GM23338 (cell line): ENCODE results near the gene TENT5A. TPM values are rescaled to one million over a fixed set of nuclear protein-coding genes. Genes with fewer than 3 reads are reported as not detected.

Experiments used
- ATAC-seq: fragments of 200-7000 bp; cut with Tn5 transposase; 3 replicates; pipeline ENCODE4 v1.9.1; 2020
- DNase-seq: peaks from one replicate; pipeline ENCODE4 v3.0.0-alpha.2; 2015; ENCODE audit warnings: low spot score
- H2AFZ ChIP-seq: fragments of 200-600 bp; sonication (generic); 2 replicates; pipeline ENCODE4 v1.8.0; 2016; ENCODE audit warnings: antibody characterized with exemption, mild to moderate bottlenecking, moderate library complexity
- H3F3A ChIP-seq: fragments of 200-600 bp; sonication (generic); replicated peaks from 2 replicates; pipeline ENCODE4 v1.8.0; 2017; ENCODE audit warnings: antibody characterized with exemption, mixed run types, low read depth
- H3K27ac ChIP-seq: fragments of 200-600 bp; sonication (generic); 2 replicates; pipeline ENCODE4 v1.6.1; 2016; ENCODE audit warnings: low read depth
- H3K27me3 ChIP-seq: fragments of 200-600 bp; sonication (generic); 2 replicates; pipeline ENCODE4 v1.8.0; 2016; ENCODE audit warnings: mild to moderate bottlenecking, mixed run types, moderate library complexity; ENCODE audit not compliant: insufficient read depth
- H3K36me3 ChIP-seq: fragments of 200-600 bp; sonication (generic); 2 replicates; pipeline ENCODE4 v1.8.0; 2016; ENCODE audit warnings: mild to moderate bottlenecking; ENCODE audit not compliant: insufficient read depth
- H3K4me1 ChIP-seq: fragments of 200-600 bp; sonication (generic); 2 replicates; pipeline ENCODE4 v1.8.0; 2016; ENCODE audit warnings: mild to moderate bottlenecking, moderate library complexity; ENCODE audit not compliant: insufficient read depth
- H3K4me2 ChIP-seq: fragments of 200-600 bp; sonication (generic); 2 replicates; pipeline ENCODE4 v1.7.1; 2017; ENCODE audit warnings: mixed run types
- H3K4me3 ChIP-seq: fragments of 200-600 bp; sonication (generic); 2 replicates; pipeline ENCODE4 v1.6.1; 2016; ENCODE audit warnings: mixed run types
- H3K79me2 ChIP-seq: fragments of 200-600 bp; sonication (generic); replicated peaks from 2 replicates; pipeline ENCODE4 v1.8.0; 2017; ENCODE audit warnings: mild to moderate bottlenecking; ENCODE audit not compliant: insufficient read depth
- H3K9me2 ChIP-seq: fragments of 200-600 bp; sonication (generic); 2 replicates; pipeline ENCODE4 v1.8.0; 2017; ENCODE audit not compliant: insufficient read depth
- H4K20me1 ChIP-seq: fragments of 200-600 bp; sonication (generic); replicated peaks from 2 replicates; pipeline ENCODE4 v1.8.0; 2017; ENCODE audit warnings: mild to moderate bottlenecking; ENCODE audit not compliant: insufficient read depth
- H3K27ac Mint-ChIP-seq: 2 replicates; pipeline ENCODE4 v1.8.0; 2020; ENCODE audit warnings: inconsistent platforms, mild to moderate bottlenecking, moderate library complexity, mixed read lengths
- H3K27me3 Mint-ChIP-seq: 3 replicates; pipeline ENCODE4 v1.8.0; 2022; ENCODE audit warnings: low read depth, mild to moderate bottlenecking, moderate library complexity, mixed read lengths, inconsistent platforms; ENCODE audit not compliant: insufficient read depth, poor library complexity
- H3K36me3 Mint-ChIP-seq: 3 replicates; pipeline ENCODE4 v1.8.0; 2021; ENCODE audit warnings: low read depth, mild to moderate bottlenecking, inconsistent platforms, moderate library complexity, mixed read lengths
- H3K4me1 Mint-ChIP-seq: 3 replicates; pipeline ENCODE4 v1.8.0; 2020; ENCODE audit warnings: mild to moderate bottlenecking, inconsistent platforms, mixed read lengths
- H3K4me3 Mint-ChIP-seq: 3 replicates; pipeline ENCODE4 v1.8.0; 2021; ENCODE audit warnings: moderate library complexity, mild to moderate bottlenecking, inconsistent platforms, mixed read lengths
- H3K9me3 Mint-ChIP-seq: 3 replicates; pipeline ENCODE4 v1.8.0; 2020; ENCODE audit warnings: moderate library complexity, mild to moderate bottlenecking, inconsistent platforms, mixed read lengths
- CREB1 ChIP-seq: fragments of 250-450 bp; sonication (Bioruptor Pico); IDR thresholded peaks from 2 replicates; pipeline ENCODE4 v1.5.0; 2020; ENCODE audit warnings: low read depth, mild to moderate bottlenecking, moderate library complexity
- EZH2 ChIP-seq: fragments of 200-600 bp; sonication (generic); IDR thresholded peaks from one replicate; pipeline ENCODE4 v1.8.0; 2017; ENCODE audit warnings: antibody characterized with exemption, mild to moderate bottlenecking, low read depth; ENCODE audit not compliant: unreplicated experiment
- EZH2phosphoT487 ChIP-seq: fragments of 200-600 bp; sonication (generic); IDR thresholded peaks from one replicate; pipeline ENCODE4 v1.8.1; 2018; ENCODE audit warnings: antibody characterized with exemption; ENCODE audit not compliant: unreplicated experiment
- JUNB ChIP-seq: IDR thresholded peaks from one replicate; pipeline ENCODE4 v1.6.1; 2016; ENCODE audit warnings: antibody characterized with exemption; ENCODE audit not compliant: unreplicated experiment
- NANOG ChIP-seq: IDR thresholded peaks from 2 replicates; pipeline ENCODE4 v1.6.1; 2016; ENCODE audit warnings: antibody characterized with exemption, borderline replicate concordance
- POLR2AphosphoS5 ChIP-seq: IDR thresholded peaks from 2 replicates; pipeline ENCODE4 v1.6.1; 2016; ENCODE audit warnings: antibody characterized with exemption, low read depth
- REST ChIP-seq: IDR thresholded peaks from one replicate; pipeline ENCODE4 v1.6.1; 2018; ENCODE audit warnings: antibody characterized with exemption; ENCODE audit not compliant: unreplicated experiment
- STAT1 ChIP-seq: IDR thresholded peaks from one replicate; pipeline ENCODE4 v1.6.1; 2016; ENCODE audit warnings: antibody characterized with exemption; ENCODE audit not compliant: unreplicated experiment
- ZNF114 ChIP-seq: fragments of 250-450 bp; sonication (Bioruptor Pico); IDR thresholded peaks from 2 replicates; pipeline ENCODE4 v1.5.0; 2020; ENCODE audit warnings: mild to moderate bottlenecking, moderate library complexity
- ZNF331 ChIP-seq: fragments of 250-450 bp; sonication (Bioruptor Pico); IDR thresholded peaks from 2 replicates; pipeline ENCODE4 v1.5.0; 2020; ENCODE audit warnings: low read depth, mild to moderate bottlenecking, moderate library complexity
- ZNF462 ChIP-seq: fragments of 250-450 bp; sonication (Bioruptor Pico); IDR thresholded peaks from 2 replicates; pipeline ENCODE4 v1.5.0; 2020; ENCODE audit warnings: mild to moderate bottlenecking, moderate library complexity
- polyA plus RNA-seq: library from polyadenylated mRNA; unstranded; fragments of >200 nt; fragmentation: Nextera tagmentation; extraction: Ambion mirVana; gene quantifications from 2 replicates; pipeline ENCODE4 v1.2.1, GENCODE V29; 2016
- total RNA-seq: library from RNA; depleted of rRNA; stranded (reverse); fragments of >200 nt; shearing (Covaris generic); gene quantifications from 2 replicates; pipeline ENCODE4 v1.2.3, GENCODE V29; 2014
- TF ChIP-seq, protein P1 (sequence below): IDR thresholded peaks from 2 replicates; pipeline ENCODE4 v1.6.1; 2016; ENCODE audit warnings: antibody characterized with exemption
- TF ChIP-seq, protein P2 (sequence below), 2 experiments: fragments of 200-600 bp in 1 of 2; sonication (generic) in 1 of 2; conservative IDR thresholded peaks; 2 replicates each; pipeline versions ENCODE4 v1.5.1 to v1.6.1; 2016 to 2017; ENCODE audit warnings: antibody characterized with exemption in 2 of 2, low read depth in 2 of 2, mild to moderate bottlenecking in 2 of 2, moderate library complexity in 1 of 2

The TENT5A gene
- total and polyA plus RNA-seq, 2 experiments from 2014 or later, result 3.8 to 4.7 TPM

DNA sequence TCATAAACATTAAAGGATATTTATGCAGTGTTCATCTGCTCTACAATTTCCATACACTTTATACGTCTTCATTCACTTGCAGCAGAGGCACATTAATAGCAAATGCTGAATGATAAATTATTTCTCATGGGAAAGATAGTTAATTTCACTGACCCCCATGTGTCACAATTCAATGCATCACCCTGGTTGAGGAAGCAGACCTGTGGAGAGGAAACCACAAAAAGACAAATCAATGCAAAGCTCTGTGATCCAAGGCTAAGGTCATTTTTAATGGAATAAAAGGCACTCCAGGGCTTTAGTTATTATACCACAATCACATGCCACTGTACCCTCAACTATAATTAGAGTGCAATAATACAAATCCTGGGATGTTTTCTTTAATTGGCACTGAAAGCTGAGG is 40.3 kb upstream of the TENT5A start:
- H3K4me1 ChIP-seq, result peaks cover 27% of the 10 kb centered on the region
- TF ChIP-seq JUNB (no peak), POLR2AphosphoS5 (no peak), ZNF331 (CRISPR knock-in tag) (no peak), ZNF114 (CRISPR knock-in tag) (no peak), ZNF462 (CRISPR knock-in tag) (no peak), STAT1 (no peak), CREB1 (CRISPR knock-in tag) (no peak), EZH2phosphoT487 (no peak), NANOG (no peak), EZH2 (no peak), REST (no peak)
- TF ChIP-seq, protein P1, sequence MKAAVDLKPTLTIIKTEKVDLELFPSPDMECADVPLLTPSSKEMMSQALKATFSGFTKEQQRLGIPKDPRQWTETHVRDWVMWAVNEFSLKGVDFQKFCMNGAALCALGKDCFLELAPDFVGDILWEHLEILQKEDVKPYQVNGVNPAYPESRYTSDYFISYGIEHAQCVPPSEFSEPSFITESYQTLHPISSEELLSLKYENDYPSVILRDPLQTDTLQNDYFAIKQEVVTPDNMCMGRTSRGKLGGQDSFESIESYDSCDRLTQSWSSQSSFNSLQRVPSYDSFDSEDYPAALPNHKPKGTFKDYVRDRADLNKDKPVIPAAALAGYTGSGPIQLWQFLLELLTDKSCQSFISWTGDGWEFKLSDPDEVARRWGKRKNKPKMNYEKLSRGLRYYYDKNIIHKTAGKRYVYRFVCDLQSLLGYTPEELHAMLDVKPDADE, result no peak
- TF ChIP-seq, protein P2, sequence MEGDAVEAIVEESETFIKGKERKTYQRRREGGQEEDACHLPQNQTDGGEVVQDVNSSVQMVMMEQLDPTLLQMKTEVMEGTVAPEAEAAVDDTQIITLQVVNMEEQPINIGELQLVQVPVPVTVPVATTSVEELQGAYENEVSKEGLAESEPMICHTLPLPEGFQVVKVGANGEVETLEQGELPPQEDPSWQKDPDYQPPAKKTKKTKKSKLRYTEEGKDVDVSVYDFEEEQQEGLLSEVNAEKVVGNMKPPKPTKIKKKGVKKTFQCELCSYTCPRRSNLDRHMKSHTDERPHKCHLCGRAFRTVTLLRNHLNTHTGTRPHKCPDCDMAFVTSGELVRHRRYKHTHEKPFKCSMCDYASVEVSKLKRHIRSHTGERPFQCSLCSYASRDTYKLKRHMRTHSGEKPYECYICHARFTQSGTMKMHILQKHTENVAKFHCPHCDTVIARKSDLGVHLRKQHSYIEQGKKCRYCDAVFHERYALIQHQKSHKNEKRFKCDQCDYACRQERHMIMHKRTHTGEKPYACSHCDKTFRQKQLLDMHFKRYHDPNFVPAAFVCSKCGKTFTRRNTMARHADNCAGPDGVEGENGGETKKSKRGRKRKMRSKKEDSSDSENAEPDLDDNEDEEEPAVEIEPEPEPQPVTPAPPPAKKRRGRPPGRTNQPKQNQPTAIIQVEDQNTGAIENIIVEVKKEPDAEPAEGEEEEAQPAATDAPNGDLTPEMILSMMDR (conservative IDR thresholded peaks at IDR 0.05; ENCODE audit: low read depth in 2 of 2), result no peak
- no peaks in the 10 kb centered on the region for H4K20me1 ChIP-seq
- H3K9me2 ChIP-seq, result no peaks in the 10 kb centered on the region
- no peaks in the 10 kb centered on the region for H3K27me3 ChIP-seq
- H3K4me3 Mint-ChIP-seq, result no peak overlapping the region
- no peaks in the 10 kb centered on the region for H3K36me3 ChIP-seq
- DNase-seq (no peak), ATAC-seq (no peak)
- no peak overlapping the region for H3K4me2 ChIP-seq
- H3F3A ChIP-seq, result no peaks in the 10 kb centered on the region
- H3K79me2 ChIP-seq, result no peaks in the 10 kb centered on the region
- no peaks in the 10 kb centered on the region for H3K27me3 Mint-ChIP-seq
- no peak overlapping the region for H3K4me3 ChIP-seq
- no peak overlapping the region for H3K27ac Mint-ChIP-seq
- H3K9me3 Mint-ChIP-seq, result no peaks in the 10 kb centered on the region; the same call in 2 of the 3 replicates
- no peak overlapping the region for H3K27ac ChIP-seq
- no peak overlapping the region for H2AFZ ChIP-seq
- peaks cover 4% of the 10 kb centered on the region; the same call in 2 of the 3 replicates for H3K36me3 Mint-ChIP-seq
- H3K4me1 Mint-ChIP-seq, result peaks cover 43% of the 10 kb centered on the region
